Measurements from ENCODE around the gene CCDC30. TPM values are rescaled to one million over a fixed set of nuclear protein-coding genes. Genes with fewer than 3 reads are reported as not detected.
"Not testable (repeated sequence)": the region's sequence is repeated elsewhere in the genome, so short reads cannot be mapped to it uniquely, and the experiment has no call there.

CCDC30 gene
- polyA plus RNA-seq, 10 donors = 1.4 to 3.2 (median 2.1) TPM

DNA sequence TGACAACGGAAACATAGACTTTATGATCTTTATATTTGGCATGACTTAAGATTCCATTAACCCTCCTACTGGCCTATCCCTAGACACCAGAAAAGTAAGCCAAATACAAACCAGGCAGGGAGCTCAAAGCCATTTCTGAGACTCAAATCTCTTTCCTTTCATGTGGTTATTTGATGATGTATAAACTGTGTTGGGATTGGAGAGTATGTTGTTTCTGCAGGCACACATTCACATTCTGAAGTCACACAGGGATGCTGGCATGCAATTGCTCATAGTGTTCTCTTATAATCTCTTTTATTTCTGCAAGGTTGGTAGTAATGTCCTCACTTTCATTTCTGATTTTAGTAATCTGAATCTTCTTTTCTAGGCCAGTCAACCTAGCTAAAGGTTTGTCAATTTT is 13.0 kb upstream of the CCDC30 start:
- no peak for DNase-seq

DNA sequence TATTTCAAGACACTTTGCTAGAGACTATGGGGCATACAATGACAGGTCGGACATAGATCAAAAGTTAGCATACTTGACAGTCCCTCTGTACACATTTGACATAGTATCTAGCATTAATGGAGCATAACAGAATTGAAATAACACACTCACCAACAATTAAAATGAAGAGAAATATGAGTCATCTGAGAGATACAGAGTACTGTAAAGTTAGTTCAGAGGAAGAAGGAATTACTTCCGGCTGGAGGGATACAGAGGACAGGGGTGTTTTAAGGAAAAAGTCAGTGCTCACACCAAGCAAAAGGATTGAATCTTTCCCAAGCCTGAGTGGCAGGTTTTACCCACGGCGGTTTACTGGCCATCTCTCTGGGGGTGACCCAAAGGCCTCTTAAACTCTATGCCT is 9.7 kb upstream of the CCDC30 start:
- DNase-seq = no peak

DNA sequence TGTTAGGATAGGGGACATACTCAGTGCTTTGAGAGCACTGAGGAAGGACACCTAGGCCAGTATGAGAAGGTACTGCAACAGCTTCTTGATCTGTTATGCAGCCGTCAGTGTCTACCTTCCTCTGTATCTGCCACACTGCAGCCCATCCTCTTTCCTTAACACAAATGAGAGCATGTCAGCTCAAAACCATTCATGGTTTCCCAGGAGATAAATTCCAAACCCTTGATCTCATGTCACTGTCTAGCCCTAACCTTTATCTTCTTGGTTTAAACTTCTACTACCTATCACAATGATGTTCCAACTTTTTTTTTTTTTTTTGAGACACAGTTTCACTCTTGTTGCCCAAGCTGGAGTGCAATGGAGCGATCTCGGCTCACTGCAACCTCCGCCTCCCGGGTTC is 8.7 kb upstream of the CCDC30 start:
- no peak for DNase-seq

DNA sequence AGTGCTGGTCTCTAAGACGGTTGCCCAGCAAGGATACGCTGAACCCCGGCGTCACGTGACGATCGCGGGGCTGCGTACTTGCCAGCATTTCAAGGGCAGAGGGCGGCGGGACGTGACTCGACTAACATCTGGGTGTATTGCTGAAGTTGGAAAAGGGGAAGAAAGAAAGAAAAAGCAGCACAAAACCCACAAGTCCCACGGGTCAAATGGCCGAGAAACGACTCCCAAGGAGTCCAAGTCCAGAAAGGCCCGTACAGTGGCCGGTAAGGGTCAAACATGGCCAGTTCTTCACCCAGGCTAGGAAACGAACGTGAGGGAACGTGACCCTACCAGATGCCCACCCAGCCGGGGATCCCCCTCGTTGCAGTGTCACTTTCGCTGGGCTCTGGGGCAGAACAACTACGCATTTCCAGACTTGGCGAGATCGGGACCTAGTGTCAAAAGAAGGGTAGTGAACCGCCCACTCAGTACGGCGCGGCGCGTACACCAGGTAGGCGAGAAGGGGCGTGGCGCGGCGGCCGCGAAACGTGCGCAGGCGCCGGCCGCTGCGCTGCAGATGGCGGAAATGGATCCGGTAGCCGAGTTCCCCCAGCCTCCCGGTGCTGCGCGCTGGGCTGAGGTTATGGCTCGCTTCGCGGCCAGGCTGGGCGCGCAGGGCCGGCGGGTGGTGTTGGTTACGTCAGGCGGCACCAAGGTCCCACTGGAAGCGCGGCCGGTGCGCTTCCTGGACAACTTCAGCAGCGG is 6.9 kb upstream of the CCDC30 start, which contains the start of the genes PPCS and ZMYND12:
PPCS (plus strand) TSS at position 534 of the 744 bp plus-strand sequence; CDS start at position 557, 23 bp downstream.
ZMYND12 (minus strand) TSS at position 13 of the 744 bp plus-strand sequence. CDS start 25 bp downstream, outside the sequence.
- DNase-seq = peak; percentile 89 to 97 (median 90)

DNA sequence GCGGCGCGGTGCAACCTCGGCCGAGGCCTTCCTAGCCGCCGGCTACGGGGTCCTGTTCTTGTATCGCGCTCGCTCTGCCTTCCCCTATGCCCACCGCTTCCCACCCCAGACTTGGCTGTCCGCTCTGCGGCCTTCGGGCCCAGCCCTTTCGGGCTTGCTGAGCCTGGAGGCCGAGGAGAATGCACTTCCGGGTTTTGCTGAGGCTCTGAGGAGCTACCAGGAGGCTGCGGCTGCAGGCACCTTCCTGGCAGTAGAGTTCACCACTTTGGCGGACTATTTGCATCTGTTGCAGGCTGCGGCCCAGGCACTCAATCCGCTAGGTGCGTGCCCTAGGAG is 6.4 kb upstream of the CCDC30 start:
- DNase-seq = no peak

DNA sequence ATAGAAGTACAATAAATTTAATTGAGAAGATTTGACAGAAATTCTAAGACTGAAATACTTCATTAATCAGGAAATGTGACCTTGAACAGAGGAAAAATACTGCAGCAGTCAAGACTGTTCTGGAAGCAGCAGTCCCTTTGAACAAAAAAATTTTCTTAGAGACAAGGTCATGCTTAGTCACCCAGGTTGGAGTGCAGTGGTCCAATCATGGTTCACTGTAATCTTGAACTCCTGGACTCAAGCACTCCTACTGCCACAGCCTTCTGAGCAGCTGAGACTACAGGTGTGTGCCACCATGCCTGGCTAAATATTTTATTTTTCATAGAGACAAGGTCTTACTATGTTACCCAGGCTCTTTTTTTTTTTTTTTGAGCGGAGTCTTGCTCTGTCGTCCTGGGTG is 1.9 kb upstream of the CCDC30 start:
- no peak for DNase-seq

DNA sequence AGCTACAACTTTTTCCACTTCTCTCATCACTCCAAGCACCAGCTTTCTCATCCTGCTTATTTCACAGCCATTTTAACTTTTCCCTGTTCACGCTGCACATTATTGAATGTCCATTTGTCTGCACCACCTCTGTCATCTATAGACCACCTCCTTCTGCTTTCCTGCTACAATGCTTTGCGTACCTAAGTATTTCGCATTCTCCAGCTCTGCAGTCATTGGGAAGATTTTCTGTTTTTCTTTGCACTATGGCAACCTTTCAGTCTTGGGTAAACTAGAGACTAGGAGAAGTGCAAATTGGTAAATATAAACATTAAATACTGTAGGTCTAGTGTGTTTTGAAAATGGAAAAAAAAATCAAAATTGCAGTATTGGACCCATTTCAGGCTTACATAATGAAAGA is 835 bp downstream of the CCDC30 start:
- DNase-seq = no peak

DNA sequence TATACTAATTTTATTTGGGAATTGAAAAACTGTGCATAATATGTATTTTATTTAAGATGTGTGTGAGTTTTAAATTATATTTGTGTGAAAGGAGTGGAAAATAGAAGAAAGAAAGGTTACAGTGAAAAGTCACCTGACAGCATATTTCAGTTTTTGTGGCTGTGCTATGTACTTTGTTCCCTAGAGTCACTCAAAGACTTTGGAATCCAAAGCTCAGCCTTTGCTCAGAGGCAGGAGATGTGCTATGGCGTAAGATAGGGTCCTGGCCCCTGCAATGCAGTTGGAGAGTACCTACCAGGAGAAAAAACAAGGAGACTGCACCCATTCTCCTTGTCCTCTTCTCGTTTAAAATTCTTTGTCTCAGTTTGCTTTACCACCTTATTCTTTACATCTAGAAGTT is 2.9 kb downstream of the CCDC30 start:
- no peak for DNase-seq

DNA sequence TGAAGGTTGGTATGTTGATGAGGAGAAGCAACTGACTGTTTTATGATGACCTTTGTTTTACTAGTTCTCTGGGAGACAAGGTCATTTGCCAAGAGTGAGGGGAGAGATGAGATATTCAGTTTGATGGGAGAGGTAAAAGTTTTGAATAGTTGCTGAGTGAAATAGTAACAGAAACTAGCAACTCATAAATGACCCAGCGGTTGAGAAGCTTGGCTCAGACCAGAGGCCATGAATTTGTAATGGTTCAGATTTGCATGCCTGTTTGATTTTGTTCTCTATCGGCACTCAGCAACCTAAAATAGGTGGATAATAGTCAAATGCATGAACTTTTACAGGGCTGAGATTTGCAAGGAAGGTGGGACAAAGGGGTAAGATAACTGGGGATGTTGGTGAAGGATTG is 6.6 kb downstream of the CCDC30 start:
- no peak for DNase-seq

DNA sequence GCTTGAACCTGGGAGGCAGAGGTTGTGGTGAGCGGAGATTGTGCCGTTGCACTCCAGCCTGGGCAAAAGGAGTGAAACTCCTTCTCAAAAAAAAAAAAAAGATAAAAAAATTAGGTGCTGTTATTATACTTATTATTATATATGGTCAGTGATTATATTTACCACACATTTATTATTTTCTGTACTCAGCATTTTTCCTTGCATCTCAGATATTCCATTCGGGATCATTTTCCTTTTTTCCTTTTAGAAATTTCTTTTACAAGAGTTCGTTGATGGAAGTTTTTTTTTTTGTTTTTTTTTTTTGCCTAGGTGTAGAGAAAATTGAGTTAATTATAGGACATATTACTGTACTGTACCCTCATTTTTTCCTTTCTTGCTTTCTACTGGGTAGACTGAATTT is 13.5 kb downstream of the CCDC30 start:
- no peak for DNase-seq

DNA sequence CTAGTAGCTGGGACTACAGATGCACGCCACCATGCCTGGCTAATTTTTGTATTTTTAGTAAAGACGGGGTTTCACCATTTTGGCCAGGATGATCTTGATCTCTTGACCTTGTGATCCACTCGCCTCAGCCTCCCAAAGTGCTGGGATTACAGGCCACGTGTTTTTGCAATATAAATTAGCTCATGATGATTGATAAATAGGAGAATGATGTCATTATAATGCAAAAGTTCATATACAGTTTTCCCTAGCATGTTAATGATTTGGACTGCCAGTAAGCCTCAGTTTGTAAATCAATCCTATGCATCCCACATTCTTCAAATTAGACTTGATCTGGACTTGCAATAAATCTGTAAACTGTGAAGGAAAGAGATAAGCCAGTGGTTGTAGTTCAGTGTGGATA is 14.3 kb downstream of the CCDC30 start:
- not testable (repeated sequence) for DNase-seq

DNA sequence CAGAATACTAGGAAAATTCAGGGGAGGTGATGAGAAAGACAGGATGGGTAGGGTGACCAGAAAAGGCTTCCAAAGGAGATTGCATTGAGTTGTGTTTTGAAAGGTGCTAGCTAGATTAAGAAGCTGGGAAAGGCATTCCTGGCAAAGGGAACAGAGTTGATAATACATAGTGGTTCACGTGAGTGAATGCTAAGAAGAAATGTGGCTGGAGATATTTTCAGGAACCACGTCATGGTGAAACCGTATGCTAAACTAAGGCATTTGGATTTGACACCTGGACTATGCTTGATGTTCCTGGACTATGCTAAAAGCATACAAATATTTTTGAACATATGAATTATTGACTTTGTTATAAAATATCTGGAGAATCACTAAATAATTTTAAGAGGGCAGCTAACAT is 14.7 kb downstream of the CCDC30 start:
- no peak for DNase-seq

DNA sequence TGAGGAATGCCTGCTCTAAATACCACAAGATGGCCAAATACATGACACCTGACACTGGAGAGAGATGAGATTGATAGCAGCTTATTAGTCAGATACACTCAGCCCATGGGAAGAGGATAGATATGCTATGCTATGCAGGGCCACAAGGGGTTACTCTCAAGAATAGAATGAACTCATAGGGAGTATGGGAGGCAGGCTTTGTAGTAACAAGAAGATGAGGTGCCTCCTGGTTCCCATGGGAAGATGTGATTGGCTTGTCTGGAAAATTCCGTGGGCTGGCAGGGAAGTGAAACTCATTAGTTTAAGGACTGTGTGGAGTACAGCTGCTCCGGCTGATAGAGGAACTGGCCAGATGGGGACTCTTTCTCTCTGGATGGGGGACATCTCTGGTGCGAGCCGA is 16.5 kb downstream of the CCDC30 start:
- DNase-seq = peak in 1 of 3 donors; percentile 7

DNA sequence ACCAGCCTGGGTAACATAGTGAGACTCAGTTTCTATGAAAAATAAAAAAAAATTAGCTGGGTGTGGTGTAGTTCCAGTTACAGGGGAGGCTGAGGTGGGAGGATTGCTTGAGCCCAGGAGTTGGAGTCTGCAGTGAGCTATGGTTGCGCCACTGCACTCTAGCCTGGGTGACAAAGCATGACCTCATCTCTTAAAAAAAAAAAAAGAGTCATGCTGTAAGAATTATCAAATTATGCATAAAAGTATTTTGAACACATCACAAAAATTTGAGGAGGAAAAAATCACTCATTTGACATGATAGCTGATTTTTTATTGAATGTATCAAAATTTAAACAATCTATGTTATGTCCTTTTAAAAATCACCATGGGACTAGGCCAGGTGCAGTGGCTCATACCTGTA is 17.8 kb downstream of the CCDC30 start:
- no peak for DNase-seq

DNA sequence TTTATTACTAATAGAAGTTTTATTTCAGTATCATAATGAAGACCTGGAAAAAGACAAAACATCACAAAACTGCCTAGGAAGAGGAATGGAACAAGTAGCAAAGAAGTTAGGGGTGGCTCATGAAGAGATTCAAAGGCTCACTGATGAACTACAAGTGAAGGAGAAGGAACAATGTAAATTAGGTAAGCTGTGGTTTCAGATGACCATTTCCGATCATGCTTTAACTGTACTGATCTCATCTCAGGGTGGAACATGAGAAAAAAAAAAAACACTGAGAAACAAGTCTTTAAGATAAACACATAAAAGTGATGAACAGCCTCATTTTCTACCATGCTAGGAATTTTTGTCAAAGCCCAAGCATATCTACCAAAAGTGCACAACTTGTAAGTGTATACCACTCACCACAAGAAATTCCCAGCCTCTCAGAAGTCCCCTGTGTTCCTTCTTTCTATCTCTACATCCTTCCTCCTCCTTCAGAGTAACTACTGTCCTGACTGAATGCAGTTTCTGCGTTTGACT is 19.6 kb downstream of the CCDC30 start:
- no peak for DNase-seq

DNA sequence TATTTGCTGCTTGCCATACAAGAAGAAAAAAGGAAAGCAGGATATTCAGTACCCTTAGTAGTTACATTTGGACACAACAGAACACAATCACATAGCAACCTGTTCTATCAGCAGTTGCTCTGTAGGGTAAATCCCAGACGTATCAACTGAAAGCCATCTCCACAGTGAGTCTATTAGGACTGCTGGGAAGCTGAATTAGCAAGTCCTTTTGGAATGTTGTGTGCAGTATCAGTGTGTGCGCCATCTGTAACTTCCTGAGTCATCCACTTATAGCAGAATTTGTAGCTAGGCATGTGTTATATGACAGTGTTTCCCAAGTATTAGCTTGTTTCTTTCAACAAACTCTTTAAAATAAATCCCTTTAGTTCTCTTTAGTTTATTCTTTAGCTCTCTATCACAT is 21.3 kb downstream of the CCDC30 start:
- DNase-seq = peak in 2 of 3 donors; percentile 16 to 79

DNA sequence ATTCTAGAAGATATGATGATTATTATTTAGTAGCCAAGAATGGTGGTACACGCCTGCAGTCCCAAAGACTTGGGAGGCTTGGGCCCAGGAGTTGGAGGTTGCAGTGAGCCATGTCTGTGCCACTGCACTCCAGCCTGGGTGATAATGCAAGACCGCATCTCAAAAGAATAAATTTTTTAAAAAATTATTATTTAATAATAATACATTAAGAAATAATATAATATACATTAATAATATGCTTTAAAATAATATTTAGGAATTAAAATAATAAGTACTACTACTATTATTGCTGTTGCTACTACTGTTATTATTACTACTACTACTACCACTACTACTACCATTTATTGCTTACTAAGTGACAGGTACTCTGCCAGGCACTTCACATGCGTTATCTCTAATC is 27.2 kb downstream of the CCDC30 start:
- no peak for DNase-seq

DNA sequence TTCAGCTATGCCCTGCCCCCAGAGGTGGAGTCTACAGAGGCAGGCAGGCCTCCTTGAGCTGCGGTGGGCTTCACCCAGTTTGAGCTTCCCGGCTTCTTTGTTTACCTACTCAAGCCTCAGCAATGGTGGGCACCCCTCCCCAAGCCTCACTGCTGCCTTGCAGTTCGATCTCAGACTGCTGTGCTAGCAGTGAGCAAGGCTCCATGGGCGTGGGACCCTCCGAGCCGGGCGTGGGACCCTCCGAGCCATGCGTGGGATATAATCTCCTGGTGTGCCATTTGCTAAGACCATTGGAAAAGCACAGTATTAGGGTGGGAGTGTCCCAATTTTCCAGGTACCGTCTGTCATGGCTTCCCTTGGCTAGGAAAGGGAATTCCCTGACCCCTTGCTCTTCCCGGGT is 38.9 kb downstream of the CCDC30 start:
- not testable (repeated sequence) for DNase-seq

DNA sequence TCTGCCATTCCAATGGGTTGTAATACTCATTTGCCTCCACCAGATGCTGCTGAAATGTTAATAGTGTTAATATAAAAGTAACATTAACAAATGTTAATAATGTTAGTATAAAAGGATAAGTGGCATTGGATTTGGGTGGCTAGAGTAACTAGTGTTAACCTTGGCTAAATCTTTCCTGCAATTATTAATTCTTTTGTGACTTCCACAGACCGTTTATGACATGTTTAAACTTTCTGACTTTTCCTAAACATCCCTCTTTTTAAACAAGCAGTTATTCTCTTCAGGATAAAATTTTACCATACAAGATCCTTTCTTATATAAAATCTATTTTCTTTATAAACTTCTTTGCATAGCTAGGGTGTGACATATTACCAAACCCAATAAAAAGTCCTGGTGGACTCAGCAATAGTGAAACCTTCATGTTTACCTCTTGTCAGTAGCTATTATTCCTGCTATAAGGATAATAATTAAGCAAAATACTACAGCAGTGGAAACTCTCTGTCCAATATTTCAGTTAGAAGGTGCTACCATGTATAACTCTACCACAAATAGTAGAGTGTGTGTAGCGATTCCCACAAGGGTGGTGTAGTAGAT is 41.5 kb downstream of the CCDC30 start:
- DNase-seq = no peak

DNA sequence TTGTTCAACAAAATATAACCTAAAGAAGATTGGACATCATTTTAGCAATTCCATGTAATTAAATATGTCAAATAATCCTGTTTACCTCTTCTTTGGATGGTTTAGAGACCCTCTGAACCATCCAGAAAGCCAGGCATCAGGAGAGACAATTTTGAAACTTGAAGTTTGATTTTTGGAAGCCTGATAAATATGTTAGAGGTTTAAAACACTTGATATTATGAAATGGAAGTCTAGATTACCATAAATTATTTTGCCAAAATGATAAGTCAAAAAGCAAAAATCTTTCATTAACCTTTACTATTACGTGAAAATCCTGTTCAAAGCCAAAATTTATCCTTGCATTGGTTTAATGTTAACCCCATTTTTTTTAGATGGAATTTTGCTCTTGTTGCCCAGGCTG is 43.5 kb downstream of the CCDC30 start:
- DNase-seq = peak in 1 of 3 donors; percentile 2

DNA sequence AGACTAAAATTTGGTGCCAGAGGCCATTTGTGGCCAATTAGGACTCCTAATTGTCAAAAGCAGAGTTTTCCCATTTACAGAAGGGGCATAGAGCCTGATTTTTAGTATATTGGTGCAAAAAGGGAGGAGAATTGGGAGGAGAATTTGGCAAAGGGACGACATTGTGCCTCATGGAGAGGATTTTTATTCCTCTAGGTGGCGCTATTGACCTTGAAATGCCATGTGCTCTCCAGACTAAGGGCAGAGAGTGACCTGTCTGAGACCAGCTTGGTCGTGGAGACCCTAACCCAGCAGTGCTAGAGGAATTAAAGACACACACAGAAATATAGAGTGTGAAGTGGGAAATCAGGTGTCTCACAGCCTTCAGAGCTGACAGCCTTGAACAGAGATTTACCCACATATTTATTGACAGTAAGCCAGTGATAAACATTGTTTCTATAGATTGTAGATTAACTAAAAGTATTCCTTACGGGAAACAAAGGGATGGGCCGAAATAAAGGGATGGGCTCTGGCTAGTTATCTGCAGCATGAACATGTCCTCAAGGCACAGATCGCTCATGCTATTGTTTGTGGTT is 48.6 kb downstream of the CCDC30 start:
- DNase-seq = not testable (repeated sequence)

DNA sequence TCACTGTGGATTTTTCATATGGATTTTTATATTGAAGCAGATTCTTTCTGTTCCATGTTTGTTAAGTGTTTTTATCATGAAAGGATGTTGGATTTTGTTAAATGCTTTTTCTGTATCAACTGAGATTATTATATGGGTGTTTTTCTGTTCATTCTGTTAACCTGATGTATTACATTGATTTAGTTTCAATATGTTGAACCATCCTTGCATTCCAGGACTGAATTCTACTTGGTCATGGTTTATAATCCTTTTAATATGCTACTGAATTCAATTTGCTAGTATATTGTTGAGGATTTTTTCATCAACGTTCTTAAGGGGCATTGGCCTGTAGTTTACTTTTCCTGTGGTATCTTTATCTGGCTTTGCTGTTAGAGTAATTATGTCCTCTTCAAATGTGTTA is 55.8 kb downstream of the CCDC30 start:
- DNase-seq = no peak

DNA sequence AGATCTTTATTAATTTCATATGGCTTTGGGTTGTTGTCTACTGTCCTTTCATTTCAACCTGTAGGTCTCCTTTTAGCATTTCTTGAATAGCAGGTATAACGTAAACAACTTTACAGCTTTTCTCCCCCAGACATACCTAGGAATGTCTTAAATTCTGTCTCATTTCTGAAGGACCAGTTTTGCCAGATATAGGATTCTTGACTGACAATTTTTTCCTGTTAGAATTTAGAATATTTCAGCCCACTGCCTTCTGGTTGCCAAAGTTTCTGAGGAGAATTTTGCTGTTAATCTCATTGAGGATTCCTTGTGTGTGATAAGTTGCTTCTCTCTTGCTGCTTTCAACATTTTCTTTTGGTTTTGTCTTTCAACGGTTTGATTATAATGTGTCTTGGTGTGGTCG is 60.1 kb downstream of the CCDC30 start:
- no peak for DNase-seq

All from muscle of back (tissue), 11 donors.